GM12864 (cell line): ENCODE measurements around the gene LITAFD.

ENCODE experiments used
- DNase-seq: peaks from one replicate; pipeline ENCODE4 v3.0.0-alpha.2; 2011; ENCODE audit warnings: low read depth
- H3K4me3 ChIP-seq: 2 replicates; pipeline ENCODE4 v1.5.1; 2011; ENCODE audit warnings: mild to moderate bottlenecking, low read depth, low read length, control low read depth
- TF ChIP-seq, protein P1 (sequence below): IDR thresholded peaks from 2 replicates; pipeline ENCODE4 v1.5.1; 2011; ENCODE audit warnings: low read depth, mild to moderate bottlenecking, moderate library complexity, low read length, control low read depth, inconsistent platforms; ENCODE audit errors: missing control alignments

Gene LITAFD

GRCh38 chr16:8919089-8919933 lies 37.2 kb downstream of the LITAFD start:
- no peak for DNase-seq
- TF ChIP-seq, protein P1, sequence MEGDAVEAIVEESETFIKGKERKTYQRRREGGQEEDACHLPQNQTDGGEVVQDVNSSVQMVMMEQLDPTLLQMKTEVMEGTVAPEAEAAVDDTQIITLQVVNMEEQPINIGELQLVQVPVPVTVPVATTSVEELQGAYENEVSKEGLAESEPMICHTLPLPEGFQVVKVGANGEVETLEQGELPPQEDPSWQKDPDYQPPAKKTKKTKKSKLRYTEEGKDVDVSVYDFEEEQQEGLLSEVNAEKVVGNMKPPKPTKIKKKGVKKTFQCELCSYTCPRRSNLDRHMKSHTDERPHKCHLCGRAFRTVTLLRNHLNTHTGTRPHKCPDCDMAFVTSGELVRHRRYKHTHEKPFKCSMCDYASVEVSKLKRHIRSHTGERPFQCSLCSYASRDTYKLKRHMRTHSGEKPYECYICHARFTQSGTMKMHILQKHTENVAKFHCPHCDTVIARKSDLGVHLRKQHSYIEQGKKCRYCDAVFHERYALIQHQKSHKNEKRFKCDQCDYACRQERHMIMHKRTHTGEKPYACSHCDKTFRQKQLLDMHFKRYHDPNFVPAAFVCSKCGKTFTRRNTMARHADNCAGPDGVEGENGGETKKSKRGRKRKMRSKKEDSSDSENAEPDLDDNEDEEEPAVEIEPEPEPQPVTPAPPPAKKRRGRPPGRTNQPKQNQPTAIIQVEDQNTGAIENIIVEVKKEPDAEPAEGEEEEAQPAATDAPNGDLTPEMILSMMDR, result no peak
- no peak overlapping the region for H3K4me3 ChIP-seq

DNA sequence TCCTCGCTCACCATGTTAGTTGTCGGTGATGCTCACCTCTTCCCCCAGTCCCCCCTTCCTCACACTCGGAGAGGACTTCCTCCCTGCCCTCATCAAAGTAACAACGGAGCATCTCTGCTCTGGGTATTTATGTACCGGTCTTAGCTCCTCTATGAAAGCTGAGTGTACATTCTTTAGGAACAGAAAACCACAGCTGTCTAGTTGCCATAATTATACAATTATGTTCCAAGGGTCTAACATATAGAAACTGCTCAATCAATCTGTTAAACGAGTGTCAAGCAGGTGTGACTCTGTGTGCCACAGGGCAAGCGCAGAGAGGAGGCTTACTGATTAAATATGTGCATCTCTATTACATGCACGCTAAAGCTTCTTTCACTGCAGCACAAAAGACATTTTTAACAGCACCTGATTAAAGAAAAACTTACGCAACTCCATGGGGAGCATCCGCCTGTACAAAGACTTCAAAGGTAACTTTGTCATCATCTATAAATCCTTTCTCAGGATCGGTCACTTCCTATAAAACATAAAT lies 37.8 kb downstream of the LITAFD start:
- no peak overlapping the region for H3K4me3 ChIP-seq
- TF ChIP-seq, protein P1, result no peak
- DNase-seq, result no peak

DNA sequence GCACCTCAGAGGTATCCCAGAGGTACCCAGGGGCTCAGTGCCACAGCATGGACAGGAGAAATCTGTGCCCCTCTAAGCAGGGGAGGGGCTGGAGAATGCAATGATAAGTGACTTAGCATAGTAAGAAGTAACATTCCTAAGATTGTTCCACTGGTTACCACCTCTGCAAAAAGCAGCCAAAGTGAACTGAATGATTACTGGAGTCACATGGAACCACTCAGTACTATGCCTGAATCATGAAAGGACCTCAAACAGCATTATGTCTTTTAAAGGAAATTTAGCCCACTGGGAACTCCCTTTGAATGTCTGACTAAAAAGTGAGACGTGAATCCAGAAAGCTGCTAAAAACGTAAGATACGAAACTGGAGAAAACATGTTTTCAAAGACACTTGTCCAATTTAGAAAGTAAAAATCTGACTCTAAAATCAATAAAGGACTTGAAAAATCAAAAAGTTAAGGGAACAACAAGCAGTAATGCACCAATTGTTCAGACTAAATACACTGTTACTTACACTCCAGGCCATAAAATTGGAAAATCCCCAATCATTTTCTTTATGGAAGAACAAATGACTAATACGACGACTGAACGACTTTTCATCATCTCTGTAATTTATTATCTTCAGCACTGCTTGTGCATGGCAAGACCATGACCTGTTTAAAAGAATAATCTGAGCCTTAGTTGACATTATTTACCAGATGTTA lies 38.6 kb downstream of the LITAFD start:
- TF ChIP-seq, protein P1, result no peak

GRCh38 chr16:8921347-8921984 lies 39.3 kb downstream of the LITAFD start:
- no peak for DNase-seq
- TF ChIP-seq, protein P1, result no peak
- no peak overlapping the region for H3K4me3 ChIP-seq

More for the DNA sequence above, 38.6 kb downstream of the LITAFD start:
- no peak for DNase-seq
- H3K4me3 ChIP-seq, result no peak overlapping the region

GRCh38 chr16:8923199-8923598 lies 41.0 kb downstream of the LITAFD start:
- H3K4me3 ChIP-seq, result no peak overlapping the region
- TF ChIP-seq, protein P1, result no peak
- DNase-seq, result no peak

GRCh38 chr16:8924214-8924613 lies 42.1 kb downstream of the LITAFD start:
- H3K4me3 ChIP-seq, result no peak overlapping the region
- TF ChIP-seq, protein P1, result no peak

More at GRCh38 chr16:8924214-8924613, 42.1 kb downstream of the LITAFD start:
- DNase-seq, result no peak
